ENCODE measurements around the gene TMEM87B. TPM values are rescaled to one million over a fixed set of nuclear protein-coding genes. Genes with fewer than 3 reads are reported as not detected.

Gene TMEM87B
- total and polyA plus RNA-seq, 2 of the 4 experiments (the other 2 are of a cell fraction) = 6.3 to 12.5 TPM

DNA sequence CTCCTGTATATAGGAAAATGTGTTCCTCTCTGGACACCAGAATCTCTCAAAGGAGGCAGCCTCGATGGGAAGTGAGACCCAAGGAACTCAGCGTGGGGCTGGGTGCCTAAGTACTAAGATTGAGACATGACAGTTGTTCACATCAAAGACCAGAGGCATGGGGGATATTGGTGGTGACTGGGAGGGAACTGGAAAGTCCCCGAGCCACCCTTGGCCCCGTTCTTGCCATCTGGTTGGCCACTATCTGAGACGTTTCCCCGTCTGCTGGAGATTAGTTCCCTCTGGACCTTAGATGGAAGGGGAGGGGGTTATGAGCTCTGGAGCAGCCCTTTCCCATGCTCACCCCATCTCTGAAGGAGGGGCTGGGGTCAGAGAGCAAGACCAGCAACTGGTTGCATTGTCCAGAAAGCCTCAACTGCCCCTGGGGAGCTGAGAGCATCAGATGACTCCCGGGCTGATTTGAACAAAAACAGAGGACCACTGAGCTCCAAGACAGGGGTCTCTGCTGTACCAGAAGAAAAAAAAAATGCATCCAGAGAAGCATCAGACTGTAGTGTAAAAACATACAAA lies 94.9 kb downstream of the TMEM87B start:
- Histone ChIP-seq H2AK5ac (ENCODE audit: low read depth, low read length) (peak overlapping the region; percentile 83), H4K91ac (ENCODE audit: insufficient read depth, low read depth, low read length) (peak overlapping the region; percentile 86), H3K23ac (ENCODE audit: low read depth, low read length) (peak overlapping the region; percentile 29; the same call in 1 of the 2 replicates), H4K5ac (ENCODE audit: low read depth, low read length) (peak overlapping the region; percentile 55), H2AFZ (replicated peaks; ENCODE audit: low read length, poor library complexity) (peak overlapping the region; percentile 81), H3K27me3 (ENCODE audit: control insufficient read depth, insufficient read depth, low read length) (no peaks in the 10 kb centered on the region), H2BK5ac (ENCODE audit: low read depth, low read length, poor library complexity, severe bottlenecking) (peak overlapping the region; percentile 57), H3K14ac (replicated peaks; ENCODE audit: low read depth, low read length) (peak overlapping the region; percentile 81), H3K36me3 (ENCODE audit: control insufficient read depth, insufficient read depth, low read length) (no peaks in the 10 kb centered on the region), H4K8ac (ENCODE audit: low read depth in 2 of 2, low read length in 2 of 2) (peak overlapping the region; percentile 43 to 80; a peak in 3 of 4 replicates), H3K4me3 (ENCODE audit: insufficient read depth, low read depth, low read length) (no peak overlapping the region), H3K79me1 (ENCODE audit: low read depth in 1 of 2, low read length in 2 of 2) (0 out of 4 replicates have a peak, but pooled peaks cover 0 to 11% of the 10 kb centered on the region in 2 experiments), H2BK15ac (ENCODE audit: low read depth, low read length) (peak overlapping the region; percentile 93; the same call in 2 of the 3 replicates), H3K9me1 (ENCODE audit: insufficient read depth, low read length) (peaks cover 5% of the 10 kb centered on the region), H2BK120ac (ENCODE audit: low read depth, low read length) (peak overlapping the region; percentile 85), H3K56ac (ENCODE audit: extremely low read depth, insufficient read depth, low read length) (0 out of 2 replicates have a peak overlapping the region, but pooled peaks have one; percentile 36), H3K18ac (ENCODE audit: low read depth, low read length) (peak overlapping the region; percentile 42), H3K9me3 (ENCODE audit: control insufficient read depth, insufficient read depth, low read length) (no peaks in the 10 kb centered on the region), H3K4me2 (ENCODE audit: low read depth, low read length) (no peak overlapping the region), H3K9ac (ENCODE audit: low read depth, low read length) (peak overlapping the region; percentile 12), H4K20me1 (ENCODE audit: insufficient read depth, low read length) (no peaks in the 10 kb centered on the region), H2BK20ac (ENCODE audit: low read depth, low read length) (peak overlapping the region; percentile 82; the same call in 1 of the 2 replicates), H3K27ac (ENCODE audit: insufficient read depth, low read length) (peak overlapping the region; percentile 55; the same call in 1 of the 2 replicates), H3K4me1 (ENCODE audit: control insufficient read depth, insufficient read depth, low read length) (peaks cover 10% of the 10 kb centered on the region), H2AK9ac (replicated peaks; ENCODE audit: low read depth, low read length, poor library complexity) (peak overlapping the region; percentile 86), H3K4ac (ENCODE audit: low read depth, low read length) (peak overlapping the region; percentile 87)
- dilution Hi-C loops (cut with HindIII; ENCODE audit: low sequenced_read_pairs, unreplicated experiment) (no loop called here), intact Hi-C loops (cut with micrococcal nuclease) (no loop called here), in situ Hi-C loops (cut with MboI; ENCODE audit: low sequenced_read_pairs) (no loop called here)
- DNase-seq (no peak), ATAC-seq (ENCODE audit: low read depth) (peak; percentile 33)
- WGBS, 2 experiments (ENCODE audit: extremely low coverage in 2 of 2, insufficient read length in 1 of 2) = no CpG with 5 or more reads among the region's 7 CpGs
- BruUV-seq (replicated peaks) = no TSS peak
- no peak for TF ChIP-seq MAFK (IDR thresholded peaks at IDR 0.05; ENCODE audit: low read depth, low read length)
- TF ChIP-seq RFX5 (IDR thresholded peaks at IDR 0.05; ENCODE audit: low read depth, low read length) = no peak
- TF ChIP-seq CTCF (conservative IDR thresholded peaks at IDR 0.05; ENCODE audit: low read depth, low read length) = no peak
- no peak for TF ChIP-seq POLR2A (IDR thresholded peaks at IDR 0.05; ENCODE audit: low read depth, low read length)
- TF ChIP-seq CEBPB (IDR thresholded peaks at IDR 0.05; ENCODE audit: low read depth, low read length) = no peak
- ChIA-PET POLR2A (ENCODE audit: unreplicated experiment) (no interaction called here), CTCF (no interaction called here)

Data from IMR-90 (cell line).